Stimulated activated CD4-positive, alpha-beta T cell treated with anti-CD3 and anti-CD28 coated beads, Interleukin-4, amount 100 ng/mL, for 24 hours (primary cell): ENCODE data around the gene NR6A1.

Experiments
- DNase-seq: peaks from one replicate; pipeline ENCODE4 v3.0.0-alpha.2; 2020

The NR6A1 gene

DNA sequence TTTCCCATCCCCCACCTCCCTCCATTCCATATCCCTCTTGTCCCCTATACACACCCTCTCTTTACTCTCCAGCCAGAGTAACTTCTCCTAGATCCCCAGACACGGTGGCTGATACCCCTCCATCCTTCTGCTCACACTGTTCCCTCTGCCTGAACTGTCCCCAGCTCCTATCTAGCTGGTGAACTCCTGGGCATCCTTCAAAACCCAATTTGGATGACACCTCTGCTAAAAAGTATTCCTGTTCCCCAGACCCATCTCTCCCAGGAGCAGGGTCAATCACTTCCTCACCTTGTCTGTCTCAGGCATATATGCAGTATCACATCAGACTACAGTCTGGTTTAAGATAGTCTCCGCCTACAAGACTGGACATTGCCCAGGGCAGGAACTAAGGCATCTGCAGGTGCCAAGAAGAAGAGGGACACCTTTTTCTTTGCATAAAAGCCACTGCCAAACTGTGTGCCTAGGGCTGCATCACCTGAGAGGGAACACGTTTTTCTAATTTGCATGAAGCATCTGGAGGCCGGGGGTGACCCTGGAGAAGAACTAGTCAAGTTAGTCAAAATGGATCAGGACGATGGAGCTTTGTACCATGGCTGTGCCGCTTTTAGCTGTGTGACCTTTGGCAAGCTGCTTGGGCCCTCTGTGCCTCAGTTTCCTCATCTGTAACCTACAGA, 291.0 kb downstream of the NR6A1 start:
- DNase-seq = no peak

GRCh38 chr9:124479371-124479770, 291.7 kb downstream of the NR6A1 start:
- no peak for DNase-seq

GRCh38 chr9:124478354-124478753, 292.8 kb downstream of the NR6A1 start:
- no peak for DNase-seq

DNA sequence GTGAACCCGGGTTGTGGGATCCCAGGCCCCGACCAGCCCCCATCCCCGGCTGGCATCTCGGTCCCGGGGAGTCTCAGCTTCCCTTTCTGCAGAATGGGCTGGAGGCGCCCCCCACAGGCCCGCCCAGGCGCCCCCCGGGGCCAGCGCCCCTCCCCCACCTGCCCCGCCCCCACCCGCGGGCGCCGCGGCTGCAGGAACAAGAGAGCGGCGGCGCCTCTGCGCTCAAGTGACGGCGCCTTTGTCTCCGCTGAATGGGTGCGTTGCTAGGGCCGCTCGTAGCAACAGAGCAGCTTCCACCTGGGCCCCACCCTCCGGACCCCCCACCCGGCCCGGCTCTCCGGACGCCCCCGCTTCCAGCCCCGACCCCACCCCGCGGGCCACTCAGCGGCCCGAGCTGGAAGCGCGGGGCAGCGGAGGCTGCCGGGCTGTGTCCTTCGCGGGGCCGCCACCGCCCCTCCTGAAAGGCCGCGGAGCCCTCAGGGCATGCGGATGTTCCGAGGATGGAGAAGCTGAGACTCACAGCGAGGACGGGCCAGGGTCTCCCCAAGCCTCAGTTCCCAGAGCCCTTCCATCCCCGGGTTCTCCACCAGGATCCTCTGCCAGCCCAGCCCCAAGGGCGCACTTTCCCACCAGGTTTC, 293.3 kb downstream of the NR6A1 start:
- DNase-seq = no peak

GRCh38 chr9:124477211-124477647, 293.9 kb downstream of the NR6A1 start:
- no peak for DNase-seq

DNA sequence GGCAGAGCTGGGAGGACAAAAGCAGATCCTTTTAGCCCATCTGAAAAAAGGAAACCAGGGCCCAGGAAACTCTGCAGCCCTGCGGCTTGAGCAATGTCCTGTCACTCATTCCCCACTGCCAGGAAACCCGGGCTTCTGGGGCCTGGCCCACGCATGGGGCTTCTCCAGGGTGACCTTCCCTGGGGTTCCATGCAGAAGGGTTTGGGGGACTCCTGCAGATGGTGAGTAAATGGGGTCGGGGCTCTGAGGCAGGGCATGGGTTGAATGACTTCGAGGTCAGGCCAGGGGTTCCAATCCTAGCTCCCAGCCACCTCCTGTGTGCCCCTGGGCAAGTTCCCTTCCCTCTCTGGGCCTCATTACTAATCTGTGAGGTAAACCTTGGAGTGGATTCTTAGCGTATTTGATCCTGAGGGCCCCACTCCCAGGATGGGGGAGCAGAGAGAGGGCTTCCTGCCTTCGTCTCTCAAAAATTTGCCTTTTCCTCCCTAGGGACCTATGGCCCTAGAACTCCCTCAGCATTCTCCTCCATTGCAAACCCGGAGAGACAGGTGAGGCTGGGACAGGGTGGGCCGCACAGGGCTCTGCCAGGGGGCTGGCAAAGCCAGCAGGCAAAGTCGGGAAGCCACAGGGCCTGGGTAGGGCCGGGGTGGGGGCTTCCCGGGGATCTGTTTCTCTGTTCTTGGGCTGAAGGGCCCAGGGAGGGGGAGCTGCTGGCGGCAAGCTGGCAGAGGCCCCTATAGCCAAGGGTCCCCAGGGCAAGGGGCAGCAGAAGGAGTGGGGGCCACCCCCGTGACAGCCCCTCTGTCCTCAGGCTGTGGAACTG, 295.0 kb downstream of the NR6A1 start:
- no peak for DNase-seq

DNA sequence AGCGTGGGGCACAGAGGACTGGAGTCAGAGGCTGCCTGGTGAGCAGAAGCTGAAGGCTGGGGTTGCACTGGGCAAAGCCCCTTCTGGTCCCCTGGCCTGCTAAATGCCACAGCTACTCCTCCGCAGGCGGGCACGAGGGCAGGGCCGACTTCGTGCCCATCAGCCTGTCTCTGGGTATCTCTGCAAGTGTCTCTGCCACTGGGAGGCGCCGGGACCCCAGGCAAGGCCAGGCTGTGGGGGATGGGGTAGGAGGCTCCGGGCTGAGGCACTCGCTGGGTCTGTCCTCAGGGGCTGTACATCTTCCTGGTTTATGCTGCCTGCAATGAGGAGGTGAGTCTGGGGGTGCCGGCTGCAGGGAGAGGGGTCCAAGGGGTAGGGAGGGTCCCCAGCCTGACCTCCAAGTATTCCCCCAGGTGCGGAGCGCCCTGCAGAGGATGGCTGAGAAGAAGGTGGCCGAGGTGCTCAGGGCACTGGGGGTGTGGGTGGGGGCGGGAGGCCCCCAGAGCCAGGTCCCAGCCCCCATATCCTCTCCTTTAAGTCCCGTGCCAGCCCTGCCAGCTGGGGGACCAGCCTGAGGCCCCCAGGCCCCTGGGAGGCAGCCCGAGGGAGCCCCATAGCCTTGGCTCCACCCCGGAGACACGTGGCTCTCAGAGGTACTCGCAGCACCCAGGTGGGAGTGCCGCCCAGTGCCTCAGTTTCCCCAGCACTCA, 295.8 kb downstream of the NR6A1 start:
- no peak for DNase-seq

GRCh38 chr9:124474151-124474550, 297.0 kb downstream of the NR6A1 start:
- DNase-seq = no peak

DNA sequence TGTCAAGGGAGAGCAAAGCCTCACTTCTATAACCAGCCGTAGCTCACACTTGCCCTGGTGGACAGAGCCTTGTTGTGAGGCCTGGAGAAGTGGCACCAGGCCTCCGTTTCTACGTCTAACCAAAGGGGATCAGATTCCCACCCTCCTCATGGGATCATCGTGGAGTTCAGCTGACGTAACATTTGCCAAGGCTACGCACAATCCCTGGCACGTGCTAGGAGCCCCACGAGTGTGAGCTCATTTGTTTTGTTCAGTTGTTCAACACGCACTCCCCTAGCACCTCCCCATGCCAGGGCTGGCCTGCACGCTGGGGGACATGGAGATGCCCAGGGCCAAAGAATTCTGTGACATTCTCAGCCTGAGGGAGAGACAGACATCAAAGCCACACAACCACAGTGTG, 297.8 kb downstream of the NR6A1 start:
- DNase-seq = no peak

GRCh38 chr9:124472770-124473169, 298.3 kb downstream of the NR6A1 start:
- DNase-seq = no peak

DNA sequence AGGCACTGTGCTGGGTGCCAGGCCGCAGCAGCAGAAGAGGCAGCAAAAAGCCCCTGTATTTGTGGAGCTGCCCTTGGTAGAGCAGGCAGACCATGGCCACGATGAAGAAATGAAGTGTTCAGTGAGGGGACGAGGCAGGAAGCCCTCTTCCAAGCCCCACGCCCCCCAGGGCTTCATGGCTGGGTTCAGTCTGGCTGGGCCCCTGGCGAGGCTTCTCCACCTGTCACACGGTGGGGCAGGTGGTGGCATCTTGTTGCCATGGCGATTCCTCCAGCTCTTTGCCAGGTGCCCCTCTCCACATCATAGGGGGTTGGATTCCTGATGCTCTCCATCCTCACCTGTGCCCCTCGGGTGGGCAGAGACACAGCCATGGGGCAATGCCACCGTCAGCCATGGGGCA, 299.4 kb downstream of the NR6A1 start:
- no peak for DNase-seq

- DNase-seq = no peak
These were observed 300.4 kb downstream of the NR6A1 start for GRCh38 chr9:124470726-124471125.

DNA sequence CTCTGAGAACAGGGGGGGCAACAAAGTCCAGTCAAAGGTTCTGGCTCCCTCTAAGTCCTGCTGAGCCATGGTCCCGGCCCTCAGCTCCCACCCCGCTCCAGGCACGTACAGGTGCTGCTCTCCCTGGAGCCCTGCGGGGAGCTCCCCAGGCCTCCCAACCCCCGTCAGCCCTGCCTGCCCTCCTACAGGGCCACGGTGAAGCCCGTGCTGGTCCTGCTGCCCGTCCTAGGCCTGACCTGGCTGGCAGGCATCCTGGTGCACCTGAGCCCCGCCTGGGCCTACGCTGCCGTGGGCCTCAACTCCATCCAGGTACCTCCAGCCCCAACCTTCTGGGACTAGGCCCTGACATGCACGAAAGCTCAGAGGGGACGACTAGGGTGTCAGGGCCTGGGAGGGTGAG, 300.8 kb downstream of the NR6A1 start:
- DNase-seq = no peak

GRCh38 chr9:124469011-124469832, 301.9 kb downstream of the NR6A1 start:
- no peak for DNase-seq

DNA sequence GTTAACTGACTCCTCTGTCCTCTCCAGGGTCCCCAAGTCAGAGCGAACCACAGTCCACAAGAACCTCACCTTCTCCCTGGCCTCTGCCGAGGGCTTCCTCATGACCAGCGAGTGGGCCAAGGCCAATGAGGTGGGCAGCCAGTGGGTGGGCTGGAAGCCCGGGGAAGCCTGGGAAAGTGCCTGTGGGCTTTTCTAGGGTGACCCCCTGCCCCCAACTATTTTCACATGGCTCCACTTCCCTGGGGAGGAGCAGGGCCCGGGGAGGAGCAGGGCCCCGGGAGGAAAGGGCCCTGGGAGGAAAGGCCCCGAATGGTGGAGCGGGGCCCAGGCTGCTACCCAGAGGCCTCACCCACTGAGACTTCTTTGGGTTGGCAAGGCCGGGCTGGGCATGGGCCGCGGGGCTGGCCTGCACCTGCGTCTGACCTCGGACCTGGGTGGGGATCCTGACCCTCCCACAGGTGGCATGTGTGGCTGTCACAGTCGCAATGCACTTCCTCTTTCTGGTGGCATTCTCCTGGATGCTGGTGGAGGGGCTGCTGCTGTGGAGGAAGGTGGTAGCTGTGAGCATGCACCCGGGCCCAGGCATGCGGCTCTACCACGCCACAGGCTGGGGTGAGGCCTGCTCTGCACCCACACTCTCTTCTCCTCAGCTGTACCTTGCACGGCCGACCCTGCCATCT, 302.9 kb downstream of the NR6A1 start:
- no peak for DNase-seq

DNA sequence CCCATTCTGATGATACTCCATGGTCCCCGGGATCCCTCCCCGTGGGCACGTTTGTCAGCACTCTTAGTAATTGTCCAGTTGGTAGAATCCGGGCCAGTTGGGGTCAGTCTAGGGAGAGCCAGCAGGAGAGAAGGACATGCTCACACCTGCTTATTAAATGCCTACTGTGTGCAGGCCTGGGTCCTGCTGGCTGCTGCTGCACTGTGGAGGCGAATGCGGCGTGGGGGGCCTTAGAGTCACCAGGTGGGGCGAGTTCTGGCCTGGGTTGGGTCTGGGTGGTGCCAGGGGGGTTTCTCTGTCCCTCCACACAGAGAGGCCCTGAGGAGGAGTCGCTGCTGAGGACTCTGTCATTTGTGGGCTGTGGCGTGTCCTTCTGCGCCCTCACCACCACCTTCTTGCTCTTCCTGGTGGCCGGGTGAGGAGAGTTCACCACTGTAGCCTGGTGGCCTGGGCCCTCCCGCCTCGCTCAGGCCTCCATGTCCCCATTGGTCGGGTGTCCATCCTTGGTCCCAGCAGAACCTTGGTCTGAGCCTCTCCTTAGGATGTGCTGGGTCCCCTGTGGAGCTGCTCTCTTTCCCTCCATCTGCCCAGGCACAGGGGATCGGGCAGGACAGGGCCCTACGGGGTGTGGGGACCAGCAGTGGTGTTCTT, 303.6 kb downstream of the NR6A1 start:
- DNase-seq = no peak
